ENCODE measurements around the gene ZBTB37.

DNA sequence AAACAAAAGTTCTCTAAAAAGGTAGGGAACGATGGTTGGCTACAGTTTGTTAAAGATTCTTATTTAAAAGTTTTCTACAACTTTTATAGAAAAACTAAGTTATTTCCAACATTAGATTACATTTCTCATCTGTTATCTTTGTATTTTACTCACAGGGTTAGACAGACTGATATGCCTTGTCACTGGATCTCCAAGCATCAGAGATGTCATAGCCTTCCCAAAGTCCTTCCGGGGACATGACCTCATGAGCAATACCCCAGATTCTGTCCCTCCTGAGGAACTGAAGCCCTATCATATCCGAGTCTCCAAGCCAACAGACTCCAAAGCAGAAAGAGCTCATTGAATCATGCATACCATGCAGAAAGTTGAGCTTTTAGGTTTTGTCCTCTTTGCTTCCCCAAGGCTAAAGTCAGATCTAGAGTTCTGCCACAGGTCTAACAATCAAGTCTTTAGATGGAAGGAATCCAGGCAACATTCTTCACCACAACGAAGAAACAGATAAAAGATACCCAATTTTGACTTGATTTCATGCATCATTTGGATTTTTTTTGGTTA, 10.7 kb upstream of the ZBTB37 start:
- TF ChIP-seq EP300 (IDR thresholded peaks at IDR 0.05) (no peak), POLR2A (IDR thresholded peaks at IDR 0.05) (no peak)
- TF ChIP-seq, protein P1, sequence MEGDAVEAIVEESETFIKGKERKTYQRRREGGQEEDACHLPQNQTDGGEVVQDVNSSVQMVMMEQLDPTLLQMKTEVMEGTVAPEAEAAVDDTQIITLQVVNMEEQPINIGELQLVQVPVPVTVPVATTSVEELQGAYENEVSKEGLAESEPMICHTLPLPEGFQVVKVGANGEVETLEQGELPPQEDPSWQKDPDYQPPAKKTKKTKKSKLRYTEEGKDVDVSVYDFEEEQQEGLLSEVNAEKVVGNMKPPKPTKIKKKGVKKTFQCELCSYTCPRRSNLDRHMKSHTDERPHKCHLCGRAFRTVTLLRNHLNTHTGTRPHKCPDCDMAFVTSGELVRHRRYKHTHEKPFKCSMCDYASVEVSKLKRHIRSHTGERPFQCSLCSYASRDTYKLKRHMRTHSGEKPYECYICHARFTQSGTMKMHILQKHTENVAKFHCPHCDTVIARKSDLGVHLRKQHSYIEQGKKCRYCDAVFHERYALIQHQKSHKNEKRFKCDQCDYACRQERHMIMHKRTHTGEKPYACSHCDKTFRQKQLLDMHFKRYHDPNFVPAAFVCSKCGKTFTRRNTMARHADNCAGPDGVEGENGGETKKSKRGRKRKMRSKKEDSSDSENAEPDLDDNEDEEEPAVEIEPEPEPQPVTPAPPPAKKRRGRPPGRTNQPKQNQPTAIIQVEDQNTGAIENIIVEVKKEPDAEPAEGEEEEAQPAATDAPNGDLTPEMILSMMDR (IDR thresholded peaks at IDR 0.05), result no peak

Data from upper lobe of left lung (tissue), 4 donors.